Neuronal stem cell (in vitro differentiated cells): ENCODE results near the gene SLC45A2. TPM values are rescaled to one million over a fixed set of nuclear protein-coding genes. Genes with fewer than 3 reads are reported as not detected.

Experiments used
- DNase-seq: peaks from one replicate; pipeline ENCODE4 v3.0.0-alpha.2; 2013; ENCODE audit warnings: low spot score
- H2AFZ ChIP-seq: one replicate; pipeline ENCODE4 v1.6.1; 2013; ENCODE audit warnings: mild to moderate bottlenecking, low read length, inconsistent platforms
- H2AK5ac ChIP-seq: 2 replicates; pipeline ENCODE4 v1.6.1; 2013; ENCODE audit warnings: low read depth, mild to moderate bottlenecking, inconsistent platforms, low read length, moderate library complexity, mixed read lengths
- H2BK120ac ChIP-seq: 2 replicates; pipeline ENCODE4 v1.6.1; 2013; ENCODE audit warnings: low read depth, mild to moderate bottlenecking, inconsistent platforms, low read length, moderate library complexity, mixed read lengths
- H2BK12ac ChIP-seq: one replicate; pipeline ENCODE4 v1.6.1; 2013; ENCODE audit warnings: low read length, inconsistent platforms
- H2BK15ac ChIP-seq: 2 replicates; pipeline ENCODE4 v1.6.1; 2013; ENCODE audit warnings: mild to moderate bottlenecking, low read length, inconsistent platforms, mixed read lengths
- H2BK5ac ChIP-seq: one replicate; pipeline ENCODE4 v1.6.1; 2013; ENCODE audit warnings: inconsistent platforms, mild to moderate bottlenecking, low read length, moderate library complexity
- H3K14ac ChIP-seq: one replicate; pipeline ENCODE4 v1.6.1; 2013; ENCODE audit warnings: low read length, inconsistent platforms
- H3K18ac ChIP-seq: 2 replicates; pipeline ENCODE4 v1.6.1; 2013; ENCODE audit warnings: low read length, inconsistent platforms
- H3K23ac ChIP-seq: 2 replicates; pipeline ENCODE4 v1.6.1; 2013; ENCODE audit warnings: low read depth, mild to moderate bottlenecking, mixed read lengths, low read length, inconsistent platforms; ENCODE audit not compliant: poor library complexity
- H3K27ac ChIP-seq: replicated peaks from 3 replicates; pipeline ENCODE4 v1.5.1; 2013; ENCODE audit warnings: low read length, inconsistent platforms
- H3K27me3 ChIP-seq, 3 experiments: 2 replicates each; pipeline ENCODE4 v1.6.1; 2013; ENCODE audit warnings: low read length in 3 of 3, mild to moderate bottlenecking in 2 of 3, inconsistent platforms in 1 of 3, low read depth in 1 of 3, mixed read lengths in 1 of 3, moderate library complexity in 1 of 3; ENCODE audit not compliant: control insufficient read depth in 3 of 3, insufficient read depth in 3 of 3
- H3K36me3 ChIP-seq, 2 donors: replicated peaks in 1 of 2; 2 replicates each; pipeline ENCODE4 v1.6.1; 2013; ENCODE audit warnings: low read length in 2 of 2; ENCODE audit not compliant: control insufficient read depth in 2 of 2, insufficient read depth in 2 of 2
- H3K4ac ChIP-seq: 2 replicates; pipeline ENCODE4 v1.6.1; 2013; ENCODE audit warnings: inconsistent platforms, mild to moderate bottlenecking, low read length, moderate library complexity
- H3K4me1 ChIP-seq, 2 donors: 1 replicate in 1 of 2; 2 replicates in 1 of 2; pipeline ENCODE4 v1.6.1; 2013; ENCODE audit warnings: low read length in 2 of 2, low read depth in 1 of 2; ENCODE audit not compliant: control insufficient read depth in 2 of 2, insufficient read depth in 1 of 2
- H3K4me2 ChIP-seq: one replicate; pipeline ENCODE4 v1.6.1; 2013; ENCODE audit warnings: mild to moderate bottlenecking, low read length, inconsistent platforms; ENCODE audit not compliant: insufficient read depth, poor library complexity, severe bottlenecking
- H3K4me3 ChIP-seq, 2 donors: 2 replicates each; pipeline ENCODE4 v1.5.1; 2013; ENCODE audit warnings: low read length in 2 of 2, mild to moderate bottlenecking in 2 of 2, inconsistent platforms in 1 of 2, moderate library complexity in 1 of 2
- H3K79me1 ChIP-seq: one replicate; pipeline ENCODE4 v1.6.1; 2013; ENCODE audit warnings: low read depth, mild to moderate bottlenecking, inconsistent platforms, low read length, moderate library complexity
- H3K9ac ChIP-seq: one replicate; pipeline ENCODE4 v1.6.1; 2013; ENCODE audit warnings: mild to moderate bottlenecking, low read depth, low read length, inconsistent platforms; ENCODE audit not compliant: poor library complexity
- H3K9me3 ChIP-seq, 2 donors: replicated peaks in 1 of 2; 2 replicates each; pipeline versions ENCODE3 to v1.6.1; 2013; ENCODE audit warnings: low read length in 2 of 2, mild to moderate bottlenecking in 2 of 2, inconsistent platforms in 1 of 2, low read depth in 1 of 2, mixed read lengths in 1 of 2, moderate library complexity in 1 of 2; ENCODE audit not compliant: control insufficient read depth in 2 of 2, insufficient read depth in 1 of 2
- H4K8ac ChIP-seq: one replicate; pipeline ENCODE4 v1.6.1; 2013; ENCODE audit warnings: low read depth, mild to moderate bottlenecking, inconsistent platforms, low read length, moderate library complexity
- H4K91ac ChIP-seq: one replicate; pipeline ENCODE4 v1.6.1; 2013; ENCODE audit warnings: low read length, low read depth, mild to moderate bottlenecking, inconsistent platforms; ENCODE audit not compliant: poor library complexity
- WGBS, 2 donors: extraction: QIAGEN DNeasy Blood & Tissue Kit; methylation state at CpG; one replicate each; pipeline ENCODE4 v1.1.7; 2013; ENCODE audit warnings: missing lambda C conversion rate in 2 of 2, mixed read lengths in 1 of 2; ENCODE audit not compliant: insufficient read length in 2 of 2, insufficient replicate concordance in 1 of 2; ENCODE audit errors: extremely low coverage in 2 of 2; 5-methylcytosine and 5-hydroxymethylcytosine counted together
- small RNA-seq: library from polyadenylated mRNA; stranded (forward); fragments of <200 nt; extraction: miRNeasy Mini kit (QIAGEN cat#:217004); gene quantifications from one replicate; pipeline ENCODE3, GENCODE V24; 2013; ENCODE audit not compliant: insufficient read depth

The SLC45A2 gene

DNA sequence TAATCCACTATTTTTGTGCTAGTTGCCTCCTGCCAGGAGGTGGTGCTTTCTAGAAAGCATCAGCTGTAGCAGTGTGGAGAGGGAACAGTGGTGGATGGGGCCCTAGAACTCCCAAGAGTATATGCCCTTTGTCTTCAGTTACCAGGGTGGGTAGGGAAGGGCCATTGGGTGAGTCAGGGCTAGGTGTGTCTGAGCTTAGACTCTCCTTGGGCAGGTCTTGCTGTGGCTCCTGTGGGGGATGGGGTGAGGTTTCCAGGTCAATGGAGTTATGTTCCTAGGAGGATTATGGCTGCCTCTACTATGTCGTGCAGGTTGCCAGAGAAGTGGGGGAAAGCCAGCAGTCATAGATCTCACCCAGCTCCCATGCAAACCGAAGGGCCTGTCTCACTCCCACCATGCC lies 81.4 kb downstream of the SLC45A2 start:
- WGBS, 2 donors = no CpG with 5 or more reads among the region's 2 CpGs
- Histone ChIP-seq H3K27me3 (peaks cover 0 to 3% (median 0%) of the 10 kb centered on the region in 3 experiments), H3K14ac (no peak overlapping the region), H3K4me1 (no peaks in the 10 kb centered on the region), H3K9me3 (peaks cover 0 to 18% of the 10 kb centered on the region in 2 donors), H2AK5ac (no peak overlapping the region), H2BK5ac (no peak overlapping the region), H2BK15ac (no peak overlapping the region), H3K79me1 (no peaks in the 10 kb centered on the region), H3K27ac (no peak overlapping the region), H2BK12ac (no peak overlapping the region), H3K4ac (no peak overlapping the region), H2AFZ (no peak overlapping the region), H3K23ac (no peak overlapping the region), H3K36me3 (no peaks in the 10 kb centered on the region), H4K8ac (no peak overlapping the region), H4K91ac (no peak overlapping the region), H3K9ac (no peak overlapping the region), H3K4me3 (no peak overlapping the region), H3K4me2 (no peak overlapping the region), H3K18ac (no peak overlapping the region), H2BK120ac (no peak overlapping the region)
- DNase-seq = no peak

DNA sequence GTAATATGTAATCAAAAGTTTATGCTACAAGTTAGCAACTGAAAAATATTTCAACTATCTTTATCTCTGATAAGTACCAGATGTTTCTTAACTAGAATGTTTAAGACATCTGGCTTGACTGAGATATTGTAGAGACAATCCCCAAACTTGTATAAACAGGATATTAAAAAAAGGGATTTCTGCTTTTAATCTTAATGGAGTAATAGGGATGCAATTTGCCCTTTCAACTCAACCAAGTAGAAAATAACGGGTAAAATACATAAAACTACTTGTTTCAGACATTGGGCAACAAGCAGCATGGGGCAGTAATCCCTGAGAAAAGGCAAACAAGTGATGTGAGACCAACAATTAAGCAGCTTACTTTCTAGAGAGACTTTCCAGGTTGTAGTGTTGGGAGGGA lies 83.3 kb downstream of the SLC45A2 start:
- no peak overlapping the region for H3K4ac ChIP-seq
- H3K14ac ChIP-seq = no peak overlapping the region
- H3K9me3 ChIP-seq = peaks cover 0 to 11% of the 10 kb centered on the region in 2 donors
- WGBS, 2 donors = no CpG with 5 or more reads among the region's 1 CpG
- H4K91ac ChIP-seq = no peak overlapping the region
- no peak overlapping the region for H3K27ac ChIP-seq
- H3K4me3 ChIP-seq = no peak overlapping the region
- no peak overlapping the region for H2BK120ac ChIP-seq
- H3K9ac ChIP-seq = no peak overlapping the region
- no peak overlapping the region for H4K8ac ChIP-seq
- H2AK5ac ChIP-seq = no peak overlapping the region
- no peak for DNase-seq
- H3K36me3 ChIP-seq = no peaks in the 10 kb centered on the region
- no peak overlapping the region for H3K4me2 ChIP-seq
- H2BK5ac ChIP-seq = no peak overlapping the region
- H3K27me3 ChIP-seq = peaks cover 0 to 3% (median 0%) of the 10 kb centered on the region in 3 experiments
- no peaks in the 10 kb centered on the region for H3K79me1 ChIP-seq
- H3K23ac ChIP-seq = no peak overlapping the region
- no peak overlapping the region for H3K18ac ChIP-seq
- no peak overlapping the region for H2BK15ac ChIP-seq
- H2BK12ac ChIP-seq = no peak overlapping the region
- no peak overlapping the region for H2AFZ ChIP-seq
- no peaks in the 10 kb centered on the region for H3K4me1 ChIP-seq

Small RNAs within 50 kb of the gene (small RNA-seq; reads per million reads assigned to genes)
- not detected for gene AC139783.1
